ENCODE data around the gene USP9X.
A peak's percentile ranks its signal among the peaks of the same experiment; 100 is the strongest.
"Not testable (repeated sequence)": the region's sequence is repeated elsewhere in the genome, so short reads cannot be mapped to it uniquely, and the experiment has no call there.

Gene USP9X

GRCh38 chrX:41275661-41276609, 190.7 kb downstream of the USP9X start:
- TF ChIP-seq POLR2AphosphoS5 (IDR thresholded peaks at IDR 0.05; ENCODE audit: low read depth, low read length) (no peak), TAF1 (IDR thresholded peaks at IDR 0.05; ENCODE audit: borderline replicate concordance, low read depth, low read length) (no peak), POLR2A (IDR thresholded peaks at IDR 0.05; ENCODE audit: low read depth, low read length) (no peak)
- DNase-seq (ENCODE audit: insufficient read length) (peak; percentile 64), FAIRE-seq (peak; percentile 83)

GRCh38 chrX:41276661-41277506, 191.6 kb downstream of the USP9X start:
- peak; percentile 63 for FAIRE-seq
- TF ChIP-seq POLR2AphosphoS5 (IDR thresholded peaks at IDR 0.05; ENCODE audit: low read depth, low read length) (no peak), POLR2A (IDR thresholded peaks at IDR 0.05; ENCODE audit: low read depth, low read length) (no peak), TAF1 (IDR thresholded peaks at IDR 0.05; ENCODE audit: borderline replicate concordance, low read depth, low read length) (no peak)
- DNase-seq (ENCODE audit: insufficient read length) = no peak

- FAIRE-seq; DNase-seq (ENCODE audit: insufficient read length): not testable (repeated sequence)
These were observed 197.1 kb downstream of the USP9X start for GRCh38 chrX:41282307-41282706.

GRCh38 chrX:41285928-41286327, 200.7 kb downstream of the USP9X start:
- FAIRE-seq; DNase-seq (ENCODE audit: insufficient read length): not testable (repeated sequence)

Measured in GM12892 (cell line).